Upper lobe of left lung (tissue), 6 donors: ENCODE results near the gene RITA1. TPM values are rescaled to one million over a fixed set of nuclear protein-coding genes. Genes with fewer than 3 reads are reported as not detected.
A peak's percentile ranks its signal among the peaks of the same experiment; 100 is the strongest.

ENCODE experiments used
- ATAC-seq, 2 donors: fragments of 200-7000 bp; cut with Tn5 transposase; one replicate each; pipeline ENCODE4 v1.9.1; 2022; ENCODE audit warnings: mild to moderate bottlenecking in 2 of 2, moderate library complexity in 2 of 2; ENCODE audit not compliant: low FRiP score in 2 of 2
- DNase-seq, 2 donors: peaks; one replicate each; pipeline ENCODE4 v3.0.0-alpha.2; 2019 to 2020
- H3K27ac ChIP-seq, 4 donors: fragments of 200-600 bp; sonication (generic); one replicate each; pipeline ENCODE4 v1.5.1; 2016 to 2019
- H3K27me3 ChIP-seq, 4 donors: fragments of 200-600 bp; sonication (generic); one replicate each; pipeline ENCODE4 v1.5.1; 2017 to 2019
- H3K36me3 ChIP-seq, 4 donors: fragments of 200-600 bp; sonication (generic); one replicate each; pipeline ENCODE4 v1.5.1; 2016 to 2019
- H3K4me1 ChIP-seq, 4 donors: fragments of 200-600 bp; sonication (generic); one replicate each; pipeline ENCODE4 v1.5.1; 2018 to 2019
- H3K4me3 ChIP-seq, 4 donors: fragments of 200-600 bp; sonication (generic); one replicate each; pipeline ENCODE4 v1.5.1; 2017 to 2019; ENCODE audit warnings: mild to moderate bottlenecking in 2 of 4, moderate library complexity in 1 of 4
- H3K9me3 ChIP-seq, 4 donors: fragments of 200-600 bp; sonication (generic); one replicate each; pipeline ENCODE4 v1.5.1; 2018 to 2019
- CTCF ChIP-seq, 6 experiments: fragments of 450-650 bp in 4 of 6; fragments of 200-600 bp in 2 of 6; sonication (generic) in 2 of 6; IDR thresholded peaks; one replicate each; pipeline ENCODE4 v1.5.1; 2016 to 2019; ENCODE audit warnings: antibody characterized with exemption in 6 of 6
- EP300 ChIP-seq, 4 donors: sonication (generic); formaldehyde crosslinking; IDR thresholded peaks; one replicate each; pipeline ENCODE4 v1.5.1; 2017; ENCODE audit warnings: antibody characterized with exemption in 4 of 4, control low read depth in 2 of 4
- POLR2A ChIP-seq, 4 donors: fragments of 450-650 bp; IDR thresholded peaks; one replicate each; pipeline ENCODE4 v1.5.1; 2016 to 2017; ENCODE audit warnings: antibody characterized with exemption in 4 of 4, mild to moderate bottlenecking in 2 of 4
- POLR2AphosphoS5 ChIP-seq, 2 donors: sonication (generic); formaldehyde crosslinking; IDR thresholded peaks; one replicate each; pipeline ENCODE4 v1.5.1; 2017; ENCODE audit warnings: antibody characterized with exemption in 2 of 2
- WGBS, 2 donors: methylation state at CpG; one replicate each; pipeline ENCODE4 v1.1.5; 2017 to 2018; 5-methylcytosine and 5-hydroxymethylcytosine counted together
- total RNA-seq, 6 donors: library from RNA; depleted of rRNA in 4 of 6; stranded (reverse); fragments of >200 nt in 4 of 6; gene quantifications; one replicate each; pipeline versions ENCODE4 v1.1.0 to v1.2.1, GENCODE V29; 2016 to 2021
- donor health status: DM: no; HTN: no; CAD: no; lungs with moderate emphysema.
- donor health status: DM: no; HTN: yes; CAD: no; lungs with severe emphysema.

The RITA1 gene
- total RNA-seq, 6 donors from 2014 or later: 11.5 to 25.2 (median 17.6) TPM

GRCh38 chr12:113164014-113164413 is 21.5 kb upstream of the RITA1 start:
- peak in 1 of 2 donors; percentile 66 for DNase-seq
- no peak for TF ChIP-seq POLR2A (IDR thresholded peaks at IDR 0.05)
- TF ChIP-seq CTCF (IDR thresholded peaks at IDR 0.05): no peak
- no peak for TF ChIP-seq EP300 (IDR thresholded peaks at IDR 0.05)
- ATAC-seq: no peak
- H3K27ac ChIP-seq: no peak overlapping the region
- no peaks in the 10 kb centered on the region for H3K27me3 ChIP-seq
- peaks cover 23 to 100% (median 97%) of the 10 kb centered on the region in 4 donors for H3K36me3 ChIP-seq
- no peaks in the 10 kb centered on the region for H3K9me3 ChIP-seq
- no peak overlapping the region for H3K4me3 ChIP-seq
- no peaks in the 10 kb centered on the region for H3K4me1 ChIP-seq
- 95 to 98% methylated on average over 13 of the region's 13 CpGs for WGBS, 2 donors

GRCh38 chr12:113165521-113166450 is 19.7 kb upstream of the RITA1 start:
- H3K36me3 ChIP-seq: peaks cover 35 to 100% (median 97%) of the 10 kb centered on the region in 4 donors

GRCh38 chr12:113167868-113168267 is 17.7 kb upstream of the RITA1 start:
- WGBS, 2 donors: 96 to 97% methylated on average over 7 to 10 of the region's 10 CpGs
- peaks cover 55 to 100% (median 97%) of the 10 kb centered on the region in 4 donors for H3K36me3 ChIP-seq
- DNase-seq: peak in 1 of 2 donors; percentile 61

More at GRCh38 chr12:113165521-113166450, 19.7 kb upstream of the RITA1 start:
- Histone ChIP-seq H3K4me3 (no peak overlapping the region), H3K27ac (no peak overlapping the region), H3K27me3 (no peaks in the 10 kb centered on the region), H3K4me1 (no peaks in the 10 kb centered on the region), H3K9me3 (no peaks in the 10 kb centered on the region)
- ATAC-seq (no peak), DNase-seq (peak in 1 of 2 donors; percentile 78)
- WGBS, 2 donors: 91 to 95% methylated on average over 10 to 32 of the region's 32 CpGs
- no peak for TF ChIP-seq POLR2AphosphoS5 (IDR thresholded peaks at IDR 0.05)
- no peak for TF ChIP-seq POLR2A (IDR thresholded peaks at IDR 0.05)
- no peak for TF ChIP-seq EP300 (IDR thresholded peaks at IDR 0.05)
- no peak for TF ChIP-seq CTCF (IDR thresholded peaks at IDR 0.05)

GRCh38 chr12:113169697-113170096 is 15.8 kb upstream of the RITA1 start:
- H3K27me3 ChIP-seq: no peaks in the 10 kb centered on the region
- H3K36me3 ChIP-seq: peaks cover 57 to 100% (median 96%) of the 10 kb centered on the region in 4 donors
- WGBS, 2 donors: 96 to 97% methylated on average over 11 to 13 of the region's 13 CpGs
- no peak overlapping the region for H3K27ac ChIP-seq
- no peak overlapping the region for H3K4me3 ChIP-seq
- TF ChIP-seq CTCF (IDR thresholded peaks at IDR 0.05) (no peak), EP300 (IDR thresholded peaks at IDR 0.05) (no peak), POLR2AphosphoS5 (IDR thresholded peaks at IDR 0.05) (no peak), POLR2A (IDR thresholded peaks at IDR 0.05) (no peak)
- H3K4me1 ChIP-seq: peaks cover 0 to 2% (median 0%) of the 10 kb centered on the region in 4 donors
- peak in 1 of 2 donors; percentile 68 for DNase-seq
- ATAC-seq: no peak
- H3K9me3 ChIP-seq: no peaks in the 10 kb centered on the region

More at GRCh38 chr12:113167868-113168267, 17.7 kb upstream of the RITA1 start:
- H3K27ac ChIP-seq: no peak overlapping the region
- ATAC-seq: no peak
- no peaks in the 10 kb centered on the region for H3K9me3 ChIP-seq
- no peaks in the 10 kb centered on the region for H3K27me3 ChIP-seq
- H3K4me3 ChIP-seq: no peak overlapping the region
- no peaks in the 10 kb centered on the region for H3K4me1 ChIP-seq
- no peak for TF ChIP-seq CTCF (IDR thresholded peaks at IDR 0.05)
- no peak for TF ChIP-seq POLR2AphosphoS5 (IDR thresholded peaks at IDR 0.05)
- no peak for TF ChIP-seq EP300 (IDR thresholded peaks at IDR 0.05)
- TF ChIP-seq POLR2A (IDR thresholded peaks at IDR 0.05): no peak
